Measurements from ENCODE around the gene FADS2. TPM values are rescaled to one million over a fixed set of nuclear protein-coding genes. Genes with fewer than 3 reads are reported as not detected.

Gene FADS2
- total and polyA plus RNA-seq, 12 donors, result 12.2 to 37.0 (median 23.5) TPM

- WGBS, 2 donors, result 66 to 76% methylated on average over 17 of the region's 17 CpGs
- H3K4me3 ChIP-seq, result no peak overlapping the region
- H3K27ac ChIP-seq, result peak overlapping the region in 8 of 10 donors; percentile 1 to 65 (median 46)
- H3K9me3 ChIP-seq, result no peaks in the 10 kb centered on the region
- H3K36me3 ChIP-seq, result peaks cover 0 to 12% (median 0%) of the 10 kb centered on the region in 9 donors
- ATAC-seq (peak in 1 of 8 donors; percentile 1), DNase-seq (peak in 1 of 2 donors; percentile 3)
- H3K4me1 ChIP-seq, result peaks cover 10 to 68% (median 32%) of the 10 kb centered on the region in 9 donors
- intact Hi-C loops (cut with DNase I), result no loop called here
- no peak for TF ChIP-seq CTCF (IDR thresholded peaks at IDR 0.05)
- H3K27me3 ChIP-seq, result peaks cover 0 to 7% (median 0%) of the 10 kb centered on the region in 7 donors
Measured at GRCh38 chr11:61911701-61912529, 83.8 kb downstream of the FADS2 start.

GRCh38 chr11:61912530-61912898 lies 84.4 kb downstream of the FADS2 start:
- peak overlapping the region in 5 of 10 donors; percentile 35 to 65 (median 55) for H3K27ac ChIP-seq
- ATAC-seq (peak in 4 of 8 donors; percentile 14 to 29 (median 23)), DNase-seq (peak in 1 of 2 donors; percentile 46)
- H3K27me3 ChIP-seq, result peaks cover 0 to 9% (median 0%) of the 10 kb centered on the region in 7 donors
- peaks cover 0 to 6% (median 0%) of the 10 kb centered on the region in 9 donors for H3K36me3 ChIP-seq
- WGBS, 2 donors, result 90% methylated on average over 6 of the region's 6 CpGs
- intact Hi-C loops (cut with DNase I), result no loop called here
- no peaks in the 10 kb centered on the region for H3K9me3 ChIP-seq
- H3K4me3 ChIP-seq, result no peak overlapping the region
- no peak for TF ChIP-seq CTCF (IDR thresholded peaks at IDR 0.05)
- H3K4me1 ChIP-seq, result peaks cover 10 to 70% (median 32%) of the 10 kb centered on the region in 9 donors

DNA sequence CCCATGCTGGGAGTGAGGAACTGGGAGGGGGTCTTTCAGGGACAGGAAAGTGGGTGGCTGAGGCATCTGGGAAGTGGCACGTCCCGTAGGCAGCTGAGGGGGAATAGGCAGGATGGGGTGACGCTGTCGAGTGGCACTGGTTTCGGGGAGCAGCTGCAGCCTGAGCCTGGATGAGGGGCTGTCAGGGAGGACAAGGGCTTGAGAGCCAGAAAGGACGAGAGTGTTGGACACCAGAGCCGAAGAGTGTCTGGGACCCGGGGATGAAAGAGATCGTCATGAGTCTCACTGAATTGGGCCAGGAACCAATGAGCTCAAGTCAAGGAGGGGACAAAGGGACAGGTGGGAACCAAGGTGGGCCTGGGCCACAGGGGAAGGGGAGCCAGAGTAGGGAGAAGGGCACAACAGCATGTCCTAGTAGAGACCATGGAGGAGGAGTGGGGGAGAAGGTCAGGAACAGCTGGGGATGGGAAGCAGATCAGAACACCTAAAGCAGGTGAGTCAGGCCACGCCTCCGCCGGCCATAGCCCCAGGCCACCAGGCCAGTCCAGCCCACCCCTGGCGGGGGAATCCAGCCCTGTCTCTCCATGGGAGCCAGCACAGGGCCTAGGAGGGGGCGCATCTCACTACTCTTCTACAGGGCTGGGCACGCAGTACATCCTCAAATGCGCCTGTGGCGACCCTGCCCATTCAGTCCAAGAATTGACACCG lies 85.0 kb downstream of the FADS2 start:
- Histone ChIP-seq H3K36me3 (no peaks in the 10 kb centered on the region), H3K4me3 (no peak overlapping the region), H3K27ac (peak overlapping the region in 4 of 10 donors; percentile 1 to 48 (median 10)), H3K9me3 (no peaks in the 10 kb centered on the region), H3K4me1 (peaks cover 10 to 73% (median 38%) of the 10 kb centered on the region in 9 donors), H3K27me3 (peaks cover 0 to 9% (median 0%) of the 10 kb centered on the region in 7 donors)
- intact Hi-C loops (cut with DNase I), result no loop called here
- peak in 1 of 2 donors; percentile 3 for DNase-seq
- no peak for TF ChIP-seq CTCF (IDR thresholded peaks at IDR 0.05)
- no peak for ATAC-seq
- WGBS, 2 donors, result 77 to 82% methylated on average over 18 of the region's 18 CpGs

DNA sequence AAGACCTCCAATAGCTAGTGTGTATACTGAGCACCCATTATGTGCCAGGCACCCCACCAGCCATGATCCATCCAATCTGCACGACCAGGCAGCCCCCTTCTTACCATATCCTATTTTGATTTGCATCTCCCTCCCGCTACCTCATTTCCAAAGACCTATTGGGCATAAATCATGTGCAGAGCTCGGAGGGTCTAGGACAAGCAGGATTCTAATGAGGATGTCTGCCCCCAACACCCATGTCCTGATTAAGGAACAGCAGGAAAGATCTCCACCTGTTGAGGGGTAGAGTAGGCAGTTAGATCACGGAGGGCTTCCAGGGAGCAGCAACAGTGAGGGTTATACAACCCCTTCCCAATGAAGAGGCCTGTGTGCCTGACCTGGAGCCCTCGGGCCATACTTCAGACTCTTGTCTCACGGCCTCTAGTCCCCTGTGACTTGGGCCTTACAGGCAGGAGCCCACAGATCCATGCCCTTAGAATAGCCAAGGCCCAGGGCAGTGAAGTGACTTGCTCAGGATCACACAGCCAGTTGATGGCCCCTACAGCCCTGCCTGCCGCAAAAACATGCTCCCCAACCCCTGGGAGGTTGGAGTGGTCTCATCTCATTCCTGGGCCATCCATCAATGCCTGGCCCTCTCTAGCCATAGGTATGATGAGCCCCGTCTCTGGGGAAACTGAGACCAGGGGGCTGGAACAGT lies 85.7 kb downstream of the FADS2 start:
- DNase-seq, result peak in 1 of 2 donors; percentile 1
- no peak for ATAC-seq
- H3K4me1 ChIP-seq, result peaks cover 10 to 73% (median 44%) of the 10 kb centered on the region in 9 donors

More for the DNA sequence above, 85.7 kb downstream of the FADS2 start:
- TF ChIP-seq CTCF (IDR thresholded peaks at IDR 0.05), result no peak
- Histone ChIP-seq H3K27me3 (peaks cover 0 to 13% (median 0%) of the 10 kb centered on the region in 7 donors), H3K9me3 (no peaks in the 10 kb centered on the region), H3K4me3 (no peak overlapping the region), H3K27ac (peak overlapping the region in 2 of 10 donors; percentile 5 to 10), H3K36me3 (no peaks in the 10 kb centered on the region)
- WGBS, 2 donors, result 87 to 89% methylated on average over 8 of the region's 8 CpGs
- intact Hi-C loops (cut with DNase I), result no loop called here

Measured in heart right ventricle (tissue), 16 donors.